Measurements from ENCODE around the gene IMMP2L.
"Not testable (repeated sequence)": the region's sequence is repeated elsewhere in the genome, so short reads cannot be mapped to it uniquely, and the experiment has no call there.

Gene IMMP2L

GRCh38 chr7:110964775-110965174 lies 597.5 kb downstream of the IMMP2L start:
- DNase-seq, result no peak

- no peak for DNase-seq
Measured at GRCh38 chr7:110962826-110963225, 599.5 kb downstream of the IMMP2L start.

GRCh38 chr7:110962374-110962773 lies 599.9 kb downstream of the IMMP2L start:
- DNase-seq, result no peak

DNA sequence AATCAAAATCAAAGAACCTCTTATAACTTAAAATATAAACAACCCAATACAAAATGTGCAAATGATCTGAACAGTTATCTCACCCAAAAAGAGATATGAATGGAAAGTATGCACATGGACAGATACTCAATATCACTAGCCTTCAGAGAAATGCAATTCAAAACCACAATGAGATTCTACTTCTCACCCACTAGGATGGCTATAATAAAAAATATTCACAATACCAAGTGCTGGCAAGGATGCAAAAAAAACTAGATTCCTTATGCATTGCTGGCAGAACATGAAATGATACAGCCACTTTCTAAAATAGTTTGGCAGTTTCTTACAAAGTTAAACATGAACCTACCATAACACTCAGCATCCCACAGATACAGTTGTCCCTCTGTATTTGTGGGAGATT lies 601.5 kb downstream of the IMMP2L start:
- no peak for DNase-seq

GRCh38 chr7:110948280-110948679 lies 614.0 kb downstream of the IMMP2L start:
- DNase-seq, result no peak

- no peak for DNase-seq
Measured at GRCh38 chr7:110947408-110947807, 614.9 kb downstream of the IMMP2L start.

DNA sequence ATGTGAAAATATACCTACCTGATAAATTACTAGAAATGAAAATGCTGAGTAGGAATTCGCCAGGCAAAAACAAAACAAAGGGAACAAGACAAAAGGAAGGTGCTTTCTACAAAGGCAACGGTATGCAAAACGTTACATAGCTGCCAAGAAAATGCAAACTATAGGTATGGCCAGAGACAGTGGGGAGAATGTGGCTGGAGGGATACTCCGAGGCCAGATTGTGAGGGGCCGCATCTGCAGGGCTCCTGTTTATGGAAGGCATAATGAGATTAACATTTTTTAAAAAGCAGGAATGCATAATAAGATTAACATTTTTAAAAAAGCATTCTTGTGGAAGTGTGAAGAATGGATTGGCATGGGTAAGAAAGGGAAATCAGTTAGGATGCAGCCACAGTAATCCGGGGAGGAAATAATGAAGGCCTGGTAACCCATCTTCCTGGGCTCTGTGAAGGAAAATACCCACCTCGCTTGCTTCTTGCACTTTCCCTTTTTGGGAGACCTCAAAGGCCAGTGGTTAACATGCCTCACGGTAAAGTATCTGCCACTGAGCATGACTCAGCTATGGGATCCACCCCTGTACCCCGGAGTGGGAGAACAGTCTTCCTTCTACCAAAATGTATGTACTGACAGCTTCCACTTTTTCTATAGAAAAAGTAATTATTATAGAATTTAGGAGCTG lies 617.2 kb downstream of the IMMP2L start:
- no peak for DNase-seq

- no peak for DNase-seq
Measured at GRCh38 chr7:110944448-110944847, 617.8 kb downstream of the IMMP2L start.

- no peak for DNase-seq
Measured at GRCh38 chr7:110943701-110944345, 618.5 kb downstream of the IMMP2L start.

DNA sequence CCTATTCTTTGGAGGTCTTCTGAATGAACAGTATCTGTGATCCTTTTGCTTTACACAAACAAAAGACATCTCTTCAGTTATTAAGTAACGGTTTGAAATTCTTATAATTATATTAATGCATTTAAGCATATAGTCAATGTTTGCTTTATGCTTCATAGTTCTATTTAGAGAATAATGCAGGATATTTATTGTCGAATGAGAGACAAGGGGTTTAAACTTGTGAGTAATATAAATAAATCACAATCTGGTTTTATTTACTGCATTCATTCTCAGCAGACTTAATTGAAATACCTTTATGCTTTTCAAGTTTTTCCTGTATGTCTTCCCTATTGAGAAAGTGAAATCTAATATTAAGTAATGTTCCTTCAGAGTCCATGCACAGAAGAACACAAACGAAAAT lies 620.9 kb downstream of the IMMP2L start:
- no peak for DNase-seq

GRCh38 chr7:110940756-110941155 lies 621.5 kb downstream of the IMMP2L start:
- no peak for DNase-seq

GRCh38 chr7:110938165-110938564 lies 624.1 kb downstream of the IMMP2L start:
- DNase-seq, result no peak

- DNase-seq, result not testable (repeated sequence)
Measured at GRCh38 chr7:110936665-110937064, 625.6 kb downstream of the IMMP2L start.

DNA sequence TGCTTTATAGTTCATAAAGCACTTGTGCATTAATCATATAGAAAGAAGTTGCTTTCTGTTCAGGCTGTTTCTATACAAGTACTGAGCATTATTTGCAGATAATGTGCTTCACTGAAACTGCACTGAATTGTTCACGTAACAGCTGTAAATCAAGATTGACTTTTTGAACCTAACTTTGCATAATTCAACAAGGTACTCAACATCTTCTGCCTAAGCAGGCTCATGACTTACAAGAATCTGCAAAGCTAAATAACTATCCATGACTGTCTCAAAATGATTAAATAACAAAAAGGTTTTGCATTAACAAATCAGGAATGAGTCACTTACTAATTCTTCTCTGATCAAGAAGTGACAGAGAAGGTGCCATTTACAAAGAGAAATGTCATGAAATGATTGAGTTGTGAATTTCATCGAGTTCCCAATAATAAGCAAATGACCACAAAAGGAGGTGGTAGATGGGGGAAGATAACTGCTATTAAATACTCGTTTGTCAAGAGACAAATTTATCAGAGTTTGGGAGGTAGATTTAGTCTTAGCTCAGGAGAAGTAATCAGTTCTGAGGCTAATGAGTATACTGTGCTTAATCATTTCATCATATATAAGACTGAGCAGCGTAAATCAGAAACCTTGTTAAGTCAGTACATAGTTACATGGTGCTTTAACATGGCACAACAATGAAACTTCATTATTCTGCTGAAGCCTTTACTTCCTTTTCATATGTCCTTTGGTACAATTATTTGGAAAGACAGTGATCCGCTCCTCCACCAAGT lies 632.6 kb downstream of the IMMP2L start:
- DNase-seq, result peak; percentile 5

DNA sequence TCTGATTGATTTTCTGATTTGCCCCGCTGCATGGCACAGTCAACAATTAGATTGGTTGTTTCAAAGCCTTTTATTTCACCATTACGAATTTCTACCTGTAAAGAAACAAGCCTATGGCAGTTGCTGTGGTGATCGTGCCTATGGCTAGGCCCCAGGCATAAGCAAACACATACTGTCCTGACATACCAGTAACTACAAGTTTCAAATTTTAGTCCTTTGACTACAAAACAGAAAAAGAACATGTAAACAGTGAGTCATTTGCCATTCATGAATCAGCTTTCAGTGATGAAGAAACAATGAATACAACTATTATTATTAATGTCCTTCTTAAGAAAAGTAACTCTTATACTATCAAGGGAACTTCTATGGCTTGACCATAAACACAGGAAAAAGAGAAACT lies 639.4 kb downstream of the IMMP2L start:
- peak; percentile 6 for DNase-seq

DNA sequence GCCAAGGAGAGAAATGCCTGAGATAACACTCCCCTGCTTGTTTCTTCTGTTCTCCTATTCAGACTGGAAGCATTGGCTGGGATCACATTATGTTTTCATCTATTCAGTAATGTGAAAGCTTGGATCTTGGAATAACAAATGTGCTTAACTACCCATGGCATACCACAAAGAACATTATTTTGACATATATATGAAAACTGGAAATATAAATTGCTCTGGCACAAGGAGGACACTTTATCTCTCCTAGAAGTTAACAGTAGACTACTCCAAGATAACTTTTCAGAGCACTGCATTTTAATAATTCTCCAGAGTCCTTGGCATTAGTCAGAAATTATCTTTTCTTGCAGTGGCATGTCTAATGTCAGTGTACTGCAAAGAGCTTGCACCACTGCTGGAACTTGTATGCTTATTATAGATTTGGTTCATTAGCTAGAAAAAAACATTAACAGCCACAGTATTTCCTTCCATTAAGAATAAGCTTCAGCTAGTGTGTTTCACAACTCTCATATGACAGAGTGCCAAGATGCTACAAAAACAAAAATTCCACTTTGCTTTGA lies 640.6 kb downstream of the IMMP2L start:
- DNase-seq, result no peak

DNA sequence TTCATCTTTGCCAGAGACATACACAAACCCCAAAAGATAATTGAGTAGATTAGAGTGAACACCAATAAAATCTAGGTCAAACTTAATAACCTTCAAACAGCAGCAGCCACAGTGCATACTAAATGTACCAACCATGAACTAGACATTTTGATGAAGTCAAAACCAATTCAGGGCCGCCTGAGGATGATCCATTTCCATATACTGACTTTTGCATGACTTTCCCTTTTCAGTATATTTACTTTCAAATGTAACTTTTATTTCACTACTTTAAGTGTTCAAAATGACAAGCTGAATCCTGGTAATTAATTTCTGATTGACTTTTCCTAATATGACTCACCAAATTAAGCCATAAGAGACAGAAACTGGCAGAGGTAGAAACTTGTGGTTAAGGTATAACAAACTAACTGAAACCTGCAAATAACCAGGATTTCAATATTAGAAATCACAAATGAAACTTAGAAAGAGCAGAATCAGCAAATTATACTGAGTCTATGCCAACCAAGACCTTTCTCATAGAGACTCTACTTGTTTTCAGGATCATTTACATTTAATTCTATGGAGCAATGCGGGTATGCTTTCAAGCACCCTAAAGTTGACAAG lies 643.2 kb downstream of the IMMP2L start:
- DNase-seq, result peak; percentile 57

DNA sequence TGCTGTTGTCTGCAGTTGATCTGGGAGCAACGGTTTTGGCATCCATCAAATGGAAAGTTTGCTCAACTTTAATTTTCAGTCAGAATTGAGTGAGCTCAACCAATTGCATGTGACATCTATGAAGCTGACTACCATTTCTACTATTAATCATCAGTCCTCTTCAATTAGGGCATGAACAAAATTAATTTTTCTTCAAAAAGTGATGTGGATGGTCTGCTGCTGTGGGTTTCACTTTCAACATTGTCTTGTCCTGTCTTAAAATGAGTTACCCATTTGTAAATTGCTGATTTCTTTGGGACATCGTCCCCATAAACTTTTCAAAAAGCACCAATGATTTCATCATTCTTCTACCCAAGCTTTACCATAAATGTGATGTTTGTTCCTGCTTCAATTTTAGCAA lies 648.0 kb downstream of the IMMP2L start:
- no peak for DNase-seq

GRCh38 chr7:110911632-110912031 lies 650.7 kb downstream of the IMMP2L start:
- no peak for DNase-seq

DNA sequence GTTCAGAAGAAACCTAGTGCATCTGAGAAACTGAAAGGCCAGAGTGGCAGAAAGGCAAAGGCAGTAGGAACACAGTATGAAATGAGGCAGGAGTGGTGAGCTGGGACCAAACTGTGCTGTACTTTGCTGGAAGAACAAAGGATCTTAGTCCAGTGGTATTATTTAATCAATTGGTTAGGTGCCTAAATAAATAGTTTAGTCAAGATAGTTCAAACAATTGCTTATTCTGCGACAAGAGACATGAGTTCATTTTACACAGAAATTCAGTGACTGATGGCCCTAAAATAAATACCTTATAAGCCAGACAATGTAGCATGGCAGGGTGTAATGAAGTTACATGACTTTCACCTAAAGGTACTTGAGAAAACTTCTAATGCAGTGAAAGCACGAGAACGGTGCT lies 653.2 kb downstream of the IMMP2L start:
- DNase-seq, result no peak

- DNase-seq, result peak; percentile 4
Measured at GRCh38 chr7:110905773-110906566, 656.3 kb downstream of the IMMP2L start.

DNA sequence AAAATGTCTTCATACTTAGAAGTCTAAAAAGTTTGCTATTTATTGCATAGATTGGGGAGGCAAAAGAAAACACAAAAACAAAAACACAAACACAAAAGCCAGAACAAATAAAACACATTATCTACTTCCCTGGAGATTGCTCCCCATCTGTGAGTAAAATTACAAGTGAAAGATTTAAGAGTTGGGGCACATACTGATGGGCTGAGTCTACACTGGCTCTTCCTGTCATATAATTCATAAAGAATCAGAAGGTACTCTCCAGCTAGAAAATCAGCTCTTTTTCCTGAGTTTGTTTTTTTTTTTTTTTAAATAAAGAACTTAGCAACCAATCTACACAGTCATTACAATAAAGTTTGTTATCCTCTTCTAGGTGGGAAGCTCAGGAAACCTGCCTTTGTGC lies 663.8 kb downstream of the IMMP2L start:
- no peak for DNase-seq

Data from activated CD4-positive, alpha-beta T cell treated with anti-CD3 and anti-CD28 coated beads, Interleukin-2, Interleukin-6, amounts not matched to agents 100 ng/mL and 50 ng/mL, durations not matched to agents 16 hours and 8 hours (primary cell).